ENCODE results near the gene ARHGAP29.

The ARHGAP29 gene

DNA sequence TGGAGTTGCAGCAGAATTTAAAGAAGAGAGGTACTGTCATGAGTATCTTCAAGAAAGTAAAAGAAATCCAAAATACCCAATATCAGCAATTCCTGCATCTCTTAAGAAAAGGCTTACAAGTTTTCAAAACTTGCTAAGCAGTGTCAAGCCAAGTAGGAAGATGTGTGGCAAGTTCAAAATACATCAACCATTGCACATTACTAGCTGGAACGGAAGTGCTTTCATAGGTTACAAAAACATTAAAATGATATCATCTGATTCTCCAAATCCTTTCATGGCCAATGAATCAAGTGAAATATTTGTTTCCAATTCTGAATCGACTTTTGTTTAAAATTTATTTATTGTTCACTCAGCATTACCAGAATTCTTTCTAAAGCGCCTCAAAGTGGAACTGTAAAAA lies 110.7 kb downstream of the ARHGAP29 start:
- DNase-seq (ENCODE audit: extremely low read depth in 1 of 2, low read depth in 1 of 2) = no peak

DNA sequence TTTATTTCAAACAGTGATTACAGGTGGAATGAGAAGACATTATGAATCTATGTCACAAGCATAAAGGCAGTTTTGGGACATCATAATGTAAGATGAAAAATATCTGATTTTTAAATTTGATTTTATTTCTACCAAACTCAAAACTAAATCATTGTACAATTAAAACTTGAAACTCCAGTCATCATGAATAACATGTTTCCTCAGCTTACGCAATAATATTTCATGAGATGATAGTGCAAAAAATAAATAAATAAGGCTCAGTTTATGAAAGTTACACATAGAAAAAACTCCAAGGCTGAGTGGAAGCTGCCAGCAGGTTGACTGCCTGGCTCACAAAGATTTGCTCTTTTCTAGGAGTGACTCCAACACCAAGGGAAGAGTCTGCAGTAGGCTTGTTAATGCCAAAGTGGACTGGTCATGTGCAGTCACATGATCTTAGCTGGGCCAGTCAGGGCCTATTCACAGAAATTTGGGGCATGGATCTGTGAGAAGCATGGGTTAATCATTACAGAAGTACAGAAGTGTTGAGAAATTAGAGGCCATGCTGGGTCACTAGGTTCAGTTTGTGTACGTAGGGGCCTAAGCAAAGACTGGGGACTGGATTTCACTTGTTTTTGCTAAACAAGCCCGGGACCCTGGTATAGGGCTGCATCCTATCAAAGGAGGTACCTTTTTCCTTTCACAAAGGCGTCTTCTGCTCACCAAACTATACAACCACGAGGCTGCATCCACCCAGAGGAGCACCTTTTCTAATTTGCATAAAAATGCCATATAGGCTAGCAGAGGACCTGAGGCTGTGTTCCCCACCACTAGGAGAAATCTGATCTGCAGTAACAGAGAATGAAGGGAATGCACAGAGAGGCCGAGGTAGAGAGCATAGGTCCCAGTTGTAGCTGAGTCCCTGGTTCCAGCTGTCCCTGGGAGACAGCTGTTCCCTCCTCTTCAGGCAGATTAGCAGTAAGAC lies 111.6 kb downstream of the ARHGAP29 start:
- no peak for DNase-seq (ENCODE audit: extremely low read depth in 1 of 2, low read depth in 1 of 2)

DNA sequence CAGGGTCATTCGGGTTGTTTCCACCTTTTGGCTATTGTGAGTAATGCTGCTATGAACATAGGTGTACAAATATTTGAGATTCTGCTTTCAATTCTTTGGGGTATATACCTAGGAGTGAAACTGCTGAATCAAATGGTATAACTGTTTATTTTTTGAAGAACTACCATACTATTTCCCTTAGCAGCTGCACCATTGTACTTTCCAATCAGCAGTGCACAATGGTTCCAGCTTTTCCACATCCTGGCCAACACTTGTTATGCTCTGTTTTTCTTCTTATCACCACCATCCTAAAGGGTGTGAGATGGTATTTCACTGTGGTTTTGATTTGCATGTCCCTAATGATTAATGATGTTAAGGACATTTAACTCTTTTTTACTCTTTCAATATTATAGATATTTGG lies 112.8 kb downstream of the ARHGAP29 start:
- DNase-seq (ENCODE audit: extremely low read depth in 1 of 2, low read depth in 1 of 2) = no peak

DNA sequence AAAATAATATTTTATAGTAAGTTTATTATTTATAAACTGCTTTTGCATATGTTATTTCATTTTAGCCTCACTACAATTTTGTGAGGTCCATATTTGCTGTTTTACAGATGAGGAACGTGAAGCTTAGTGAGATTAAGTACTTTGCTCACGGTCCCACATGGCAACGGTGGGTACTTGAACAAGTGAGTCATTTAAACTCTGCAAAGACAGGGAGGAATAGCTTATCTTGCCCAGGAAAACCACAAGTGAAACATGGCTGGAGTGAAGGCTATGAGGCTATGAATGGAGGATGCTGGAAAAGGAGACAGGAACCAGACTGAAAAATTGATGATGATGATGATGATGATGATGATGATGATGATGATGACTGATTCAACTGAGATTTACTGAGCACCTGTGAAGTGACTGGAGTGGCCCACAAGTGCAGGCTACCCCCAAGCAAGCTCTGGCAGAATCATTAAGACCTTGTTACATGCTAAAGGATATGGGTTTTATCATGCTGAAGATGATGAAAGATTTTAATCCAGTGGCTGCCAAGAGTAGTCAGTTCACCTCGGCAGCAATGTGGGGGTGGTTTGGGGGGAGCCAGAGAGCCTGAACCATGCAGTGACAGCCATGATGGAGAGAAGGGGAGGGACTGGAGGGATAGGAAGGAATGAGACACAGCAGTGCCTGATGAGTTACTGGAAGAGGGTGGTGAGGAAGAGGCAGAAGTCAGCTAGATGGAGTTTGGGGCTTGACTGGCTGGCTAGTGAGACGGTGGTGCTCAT lies 115.0 kb downstream of the ARHGAP29 start:
- no peak for DNase-seq (ENCODE audit: extremely low read depth in 1 of 2, low read depth in 1 of 2)

Data from stimulated activated CD8-positive, alpha-beta memory T cell treated with anti-CD3 and anti-CD28 coated beads, Interleukin-7, amount 100 ng/mL, for 48 hours (primary cell).